Heart right ventricle (tissue), 16 donors: ENCODE data around the gene MUSK. TPM values are rescaled to one million over a fixed set of nuclear protein-coding genes. Genes with fewer than 3 reads are reported as not detected.

Experiments used
- ATAC-seq, 8 donors: fragments of 200-7000 bp; cut with Tn5 transposase; one replicate each; pipeline ENCODE4 v1.9.1; 2020; ENCODE audit warnings: mild to moderate bottlenecking in 8 of 8, moderate library complexity in 8 of 8, moderate number of reproducible peaks in 1 of 8
- DNase-seq, 2 donors: peaks; one replicate each; pipeline ENCODE4 v3.0.0-alpha.2; 2020
- H3K27ac ChIP-seq, 10 donors: fragments of 200-600 bp; sonication (generic) in 2 of 10; one replicate each; pipeline versions ENCODE4 v1.5.0 to v1.8.0; 2020 to 2022; ENCODE audit warnings: mild to moderate bottlenecking in 3 of 10
- H3K27me3 ChIP-seq, 7 donors: fragments of 200-600 bp; one replicate each; pipeline ENCODE4 v1.8.0; 2021 to 2022; ENCODE audit warnings: mild to moderate bottlenecking in 2 of 7
- H3K36me3 ChIP-seq, 9 donors: fragments of 200-600 bp; sonication (generic) in 1 of 9; one replicate each; pipeline versions ENCODE4 v1.5.0 to v1.8.0; 2020 to 2022; ENCODE audit warnings: mild to moderate bottlenecking in 2 of 9
- H3K4me1 ChIP-seq, 9 donors: fragments of 200-600 bp; sonication (generic) in 1 of 9; one replicate each; pipeline versions ENCODE4 v1.5.0 to v1.8.0; 2020 to 2022; ENCODE audit warnings: mild to moderate bottlenecking in 4 of 9
- H3K4me3 ChIP-seq, 10 donors: fragments of 200-600 bp; sonication (generic) in 2 of 10; one replicate each; pipeline versions ENCODE4 v1.5.0 to v1.8.0; 2020 to 2022; ENCODE audit warnings: mild to moderate bottlenecking in 7 of 10, moderate library complexity in 2 of 10
- H3K9me3 ChIP-seq, 11 donors: fragments of 200-600 bp in 10 of 11; sonication (generic) in 2 of 11; one replicate each; pipeline versions ENCODE4 v1.5.0 to v1.8.0; 2013 to 2022; ENCODE audit warnings: mild to moderate bottlenecking in 2 of 11, control low read depth in 1 of 11, moderate library complexity in 1 of 11
- WGBS, 2 donors: extraction: QIAGEN DNeasy Blood & Tissue Kit; methylation state at CpG; one replicate each; pipeline ENCODE4 v1.1.7; 2013; ENCODE audit warnings: inconsistent platforms in 1 of 2; 5-methylcytosine and 5-hydroxymethylcytosine counted together
- intact Hi-C, 10 donors: fragments of 100-400 bp; cut with DNase I; formaldehyde crosslinking; loops; one replicate each; pipeline versions ENCODE4 v1.11.1 to v1.14.2; 2022
- polyA plus RNA-seq, 2 donors: library from polyadenylated mRNA; stranded (reverse); fragments of 200-250 nt; gene quantifications; one replicate each; pipeline ENCODE4 v1.2.3, GENCODE V29; 2013
- total RNA-seq, 10 donors: library from RNA; stranded (reverse); fragmentation: NEBNext Ultra II Directional in 3 of 10; extraction: Animal tissue kit (Norgen Biotek cat#: 25700) in 3 of 10; gene quantifications; one replicate each; pipeline versions ENCODE4 v1.2.1 to v1.2.4, GENCODE V29; 2021 to 2023
- TF ChIP-seq, protein P1 (sequence below), 9 donors: fragments of 200-600 bp; sonication (generic) in 2 of 9; IDR thresholded peaks; one replicate each; pipeline versions ENCODE4 v1.5.0 to v1.8.0; 2021 to 2022; ENCODE audit warnings: antibody characterized with exemption in 9 of 9, mild to moderate bottlenecking in 5 of 9, moderate library complexity in 1 of 9
- donor health status: Arrhythmogenic right ventricular cardiomyopathy.
- donor health status: ischemic (EF 13 %, LVEDD 7.1; RV severe dilation, severe dysfunction).
- donor health status: healthy with polysubstance abuse.
- donor health status: DM: no; HTN: yes; CAD: no.
- donor health status: DM: no; HTN: no; CAD: no.
- donor health status: ischemic (EF 25% LVEDD 6.9; RV normal size, moderate dysfunction).
- donor health status: ischemic (EF 25% LVEDD 5.7; RV mildly dilated, moderate dysfunction).
- donor health status: healthy.
- donor health status: DM: yes; HTN: yes; CAD: no.
- donor health status: Ischemic cardiomyopathy.
- donor health status: ischemic (EF 35%, LVEDD 5.7; RV mildly dilated, moderate dysfunction).
- donor health status: nonischemic (EF 11% LVEDD 7.7; RV severe dilation, severe dysfunction).
- donor health status: DM: yes; HTN: yes; CAD: no.
- donor health status: PGD.
- donor health status: ischemic (EF 29% LVEDD 5.4; RV normal size, mild dysfunction).
- donor health status: nonischemic (EF 23%, LVEDD 6.1; RV moderate dilation, normal function).

Gene MUSK
- total and polyA plus RNA-seq, 12 donors = 0.04 to 2.2 (median 1.2) TPM

DNA sequence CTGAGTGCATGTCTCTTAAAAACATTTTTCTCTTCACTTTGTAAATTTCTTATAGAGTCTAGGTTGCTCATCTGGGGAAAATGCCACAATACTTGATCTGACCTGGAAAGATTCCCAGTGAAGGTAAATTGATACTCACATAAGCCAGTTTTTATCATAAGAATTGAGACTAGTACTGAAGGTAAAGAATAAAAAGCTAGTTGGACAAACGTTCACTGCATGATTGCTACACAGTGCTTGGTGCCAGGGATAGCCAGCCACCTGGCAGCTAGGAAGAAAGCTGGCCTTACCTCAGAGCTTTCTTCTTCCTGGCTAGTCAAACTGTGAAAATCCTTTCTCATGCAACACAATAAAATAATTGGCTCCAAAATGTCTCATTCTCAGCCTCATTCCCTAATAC, 77.1 kb downstream of the MUSK start:
- ATAC-seq (no peak), DNase-seq (no peak)
- WGBS, 2 donors = 29 to 41% methylated on average over 1 of the region's 1 CpG
- Histone ChIP-seq H3K27ac (peak overlapping the region in 3 of 10 donors; percentile 9 to 66 (median 45)), H3K9me3 (no peaks in the 10 kb centered on the region), H3K36me3 (no peaks in the 10 kb centered on the region), H3K4me1 (peaks cover 0 to 19% (median 10%) of the 10 kb centered on the region in 9 donors), H3K4me3 (no peak overlapping the region), H3K27me3 (no peaks in the 10 kb centered on the region)
- intact Hi-C loops = no loop called here
- TF ChIP-seq, protein P1, sequence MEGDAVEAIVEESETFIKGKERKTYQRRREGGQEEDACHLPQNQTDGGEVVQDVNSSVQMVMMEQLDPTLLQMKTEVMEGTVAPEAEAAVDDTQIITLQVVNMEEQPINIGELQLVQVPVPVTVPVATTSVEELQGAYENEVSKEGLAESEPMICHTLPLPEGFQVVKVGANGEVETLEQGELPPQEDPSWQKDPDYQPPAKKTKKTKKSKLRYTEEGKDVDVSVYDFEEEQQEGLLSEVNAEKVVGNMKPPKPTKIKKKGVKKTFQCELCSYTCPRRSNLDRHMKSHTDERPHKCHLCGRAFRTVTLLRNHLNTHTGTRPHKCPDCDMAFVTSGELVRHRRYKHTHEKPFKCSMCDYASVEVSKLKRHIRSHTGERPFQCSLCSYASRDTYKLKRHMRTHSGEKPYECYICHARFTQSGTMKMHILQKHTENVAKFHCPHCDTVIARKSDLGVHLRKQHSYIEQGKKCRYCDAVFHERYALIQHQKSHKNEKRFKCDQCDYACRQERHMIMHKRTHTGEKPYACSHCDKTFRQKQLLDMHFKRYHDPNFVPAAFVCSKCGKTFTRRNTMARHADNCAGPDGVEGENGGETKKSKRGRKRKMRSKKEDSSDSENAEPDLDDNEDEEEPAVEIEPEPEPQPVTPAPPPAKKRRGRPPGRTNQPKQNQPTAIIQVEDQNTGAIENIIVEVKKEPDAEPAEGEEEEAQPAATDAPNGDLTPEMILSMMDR (IDR thresholded peaks at IDR 0.05) = no peak

DNA sequence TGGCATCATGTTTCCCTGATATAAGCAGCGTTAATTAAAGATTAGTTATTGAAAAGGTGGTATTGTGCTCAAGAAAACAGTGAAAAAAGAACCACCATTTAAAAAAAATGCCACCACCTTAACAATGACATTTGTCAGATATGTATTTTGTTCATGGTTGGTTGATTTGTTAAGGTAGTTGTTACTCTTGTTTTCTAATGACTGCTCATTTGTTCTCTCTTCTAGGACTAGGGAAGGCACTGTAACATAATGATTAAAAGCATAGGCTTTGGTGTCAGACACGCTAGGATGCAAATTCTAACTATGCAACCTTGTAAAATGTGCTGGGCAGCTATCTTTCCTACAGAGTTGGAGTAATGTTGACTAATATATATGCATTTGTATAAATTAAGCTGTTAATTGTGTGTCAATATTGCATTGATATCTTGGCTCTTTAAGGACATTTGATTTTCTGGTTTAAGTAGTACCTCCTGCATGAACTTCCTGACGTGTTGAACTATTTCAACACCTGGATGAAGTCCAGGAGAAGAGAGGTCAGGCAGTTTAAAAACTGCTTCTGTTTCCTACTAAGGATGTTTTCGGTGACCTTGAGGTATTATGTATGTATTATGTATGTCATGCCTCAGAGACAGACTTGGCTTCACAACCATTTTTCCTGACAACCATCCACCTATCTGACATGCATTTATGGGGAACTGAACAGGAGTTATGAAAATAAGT, 77.8 kb downstream of the MUSK start:
- no peak overlapping the region for H3K4me3 ChIP-seq
- H3K27me3 ChIP-seq = no peaks in the 10 kb centered on the region
- H3K4me1 ChIP-seq = peaks cover 0 to 19% (median 10%) of the 10 kb centered on the region in 9 donors
- H3K9me3 ChIP-seq = no peaks in the 10 kb centered on the region
- 65 to 69% methylated on average over 4 of the region's 4 CpGs for WGBS, 2 donors
- DNase-seq = no peak
- H3K27ac ChIP-seq = peak overlapping the region in 1 of 10 donors; percentile 9
- TF ChIP-seq, protein P1 (IDR thresholded peaks at IDR 0.05) = no peak
- ATAC-seq = no peak
- H3K36me3 ChIP-seq = no peaks in the 10 kb centered on the region
- intact Hi-C loops = no loop called here

DNA sequence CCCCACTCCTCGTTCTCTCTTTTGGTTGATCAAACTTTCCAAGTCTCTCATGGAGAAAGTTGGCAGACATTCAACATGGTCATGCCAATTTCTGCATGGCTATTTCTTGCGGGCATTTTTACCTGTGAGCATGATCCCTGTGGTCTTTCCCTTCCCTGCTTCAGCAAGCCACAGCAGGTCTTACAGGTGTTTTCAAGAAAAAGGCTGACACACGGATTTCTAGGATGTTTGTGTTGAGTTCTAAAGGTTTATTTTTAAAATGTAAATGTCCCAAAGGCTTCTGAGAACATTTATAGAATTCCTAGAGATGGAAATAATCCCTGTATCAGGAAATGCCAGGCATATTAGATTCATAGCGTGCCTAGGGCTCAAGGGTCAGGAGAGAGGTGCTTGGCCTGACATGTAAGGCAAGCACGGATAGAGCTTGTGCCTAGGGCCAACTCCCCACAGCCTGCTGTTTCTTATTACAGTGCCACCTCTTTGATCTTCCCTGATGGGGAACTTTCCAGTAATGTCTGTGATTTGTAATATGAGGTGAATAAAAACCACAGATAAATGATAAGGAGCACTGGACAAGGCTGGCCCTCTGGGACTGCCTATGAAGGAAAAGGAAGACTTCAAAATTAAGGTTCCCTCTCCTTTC, 79.8 kb downstream of the MUSK start:
- 64 to 67% methylated on average over 5 of the region's 5 CpGs for WGBS, 2 donors
- Histone ChIP-seq H3K4me1 (peaks cover 0 to 21% (median 7%) of the 10 kb centered on the region in 9 donors), H3K4me3 (no peak overlapping the region), H3K36me3 (no peaks in the 10 kb centered on the region), H3K9me3 (no peaks in the 10 kb centered on the region), H3K27me3 (no peaks in the 10 kb centered on the region), H3K27ac (no peak overlapping the region)
- ATAC-seq (no peak), DNase-seq (no peak)
- TF ChIP-seq, protein P1 (IDR thresholded peaks at IDR 0.05) = no peak
- intact Hi-C loops = no loop called here

DNA sequence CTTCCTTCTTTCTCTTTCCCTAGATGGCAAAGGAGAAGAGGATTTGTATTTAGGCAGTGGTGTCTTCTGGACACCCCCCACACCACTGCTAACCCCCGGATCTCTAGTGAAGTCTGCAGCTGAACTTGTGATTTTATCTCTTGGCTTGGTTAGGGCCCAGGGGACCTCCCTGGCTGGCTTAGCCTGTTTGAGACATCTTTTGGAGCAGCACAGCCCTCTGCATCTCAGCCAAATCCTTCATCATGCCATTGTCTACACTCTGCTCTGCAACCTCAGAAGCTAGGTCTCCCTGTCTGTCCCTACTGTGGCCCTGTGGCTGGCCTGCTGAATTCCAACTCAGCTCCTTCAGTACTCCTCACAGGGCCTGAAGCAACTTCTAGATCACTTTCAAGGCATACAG, 81.7 kb downstream of the MUSK start:
- intact Hi-C loops = no loop called here
- H3K27me3 ChIP-seq = no peaks in the 10 kb centered on the region
- TF ChIP-seq, protein P1 (IDR thresholded peaks at IDR 0.05) = no peak
- H3K27ac ChIP-seq = no peak overlapping the region
- H3K9me3 ChIP-seq = no peaks in the 10 kb centered on the region
- no peak overlapping the region for H3K4me3 ChIP-seq
- H3K4me1 ChIP-seq = peaks cover 0 to 14% (median 0%) of the 10 kb centered on the region in 9 donors
- 37 to 45% methylated on average over 1 of the region's 1 CpG for WGBS, 2 donors
- H3K36me3 ChIP-seq = no peaks in the 10 kb centered on the region
- peak; percentile 18 to 45 for DNase-seq
- ATAC-seq = peak in 6 of 8 donors; percentile 22 to 74 (median 38)
